Small intestine (tissue), 7 donors: ENCODE results near the gene DNAH12. TPM values are rescaled to one million over a fixed set of nuclear protein-coding genes. Genes with fewer than 3 reads are reported as not detected.
"Not testable (repeated sequence)": the region's sequence is repeated elsewhere in the genome, so short reads cannot be mapped to it uniquely, and the experiment has no call there.

Experiments used
- DNase-seq, 2 donors: peaks; one replicate each; pipeline versions ENCODE4 v3.0.0 to v3.0.0-alpha.2; 2013
- FAIRE-seq: peaks from 2 replicates; lab custom pipeline; 2012; peaks lifted over from hg19 to GRCh38; lab: Jason Lieb, UNC
- H3K27ac ChIP-seq, 3 donors: one replicate each; pipeline ENCODE4 v1.5.1; 2013; ENCODE audit warnings: low read length in 2 of 3, mild to moderate bottlenecking in 2 of 3, control low read depth in 1 of 3, inconsistent platforms in 1 of 3, low read depth in 1 of 3, moderate library complexity in 1 of 3
- H3K27me3 ChIP-seq, 3 donors: one replicate each; pipeline ENCODE4 v1.6.1; 2013; ENCODE audit warnings: low read length in 3 of 3, inconsistent platforms in 1 of 3; ENCODE audit not compliant: control insufficient read depth in 3 of 3, insufficient read depth in 3 of 3
- H3K36me3 ChIP-seq, 3 donors: one replicate each; pipeline ENCODE4 v1.6.1; 2013; ENCODE audit warnings: low read length in 3 of 3, inconsistent platforms in 1 of 3, low read depth in 1 of 3, mild to moderate bottlenecking in 1 of 3, moderate library complexity in 1 of 3; ENCODE audit not compliant: control insufficient read depth in 3 of 3, insufficient read depth in 2 of 3
- H3K4me1 ChIP-seq, 3 donors: one replicate each; pipeline ENCODE4 v1.6.1; 2013; ENCODE audit warnings: low read length in 2 of 3, inconsistent platforms in 1 of 3, low read depth in 1 of 3, mild to moderate bottlenecking in 1 of 3, moderate library complexity in 1 of 3; ENCODE audit not compliant: control insufficient read depth in 3 of 3, insufficient read depth in 2 of 3
- H3K4me3 ChIP-seq, 3 donors: one replicate each; pipeline ENCODE4 v1.5.1; 2013; ENCODE audit warnings: low read length in 3 of 3, control low read depth in 1 of 3, inconsistent platforms in 1 of 3, low read depth in 1 of 3, mild to moderate bottlenecking in 1 of 3, moderate library complexity in 1 of 3
- H3K9me3 ChIP-seq, 2 donors: one replicate each; pipeline ENCODE4 v1.6.1; 2013; ENCODE audit warnings: low read depth in 1 of 2, low read length in 1 of 2; ENCODE audit not compliant: control insufficient read depth in 2 of 2, insufficient read depth in 1 of 2
- WGBS, 3 donors: extraction: QIAGEN DNeasy Blood & Tissue Kit; methylation state at CpG; one replicate each; pipeline ENCODE4 v1.1.7; 2013; 5-methylcytosine and 5-hydroxymethylcytosine counted together
- polyA plus RNA-seq, 4 donors: library from polyadenylated mRNA; stranded (reverse) in 3 of 4; unstranded in 1 of 4; fragments of 200-250 nt in 3 of 4; fragments of 120-200 nt in 1 of 4; gene quantifications; one replicate each; pipeline versions ENCODE4 v1.2.1 to v1.2.3, GENCODE V29; 2013
- donor health status: healthy with polysubstance abuse.
- donor health status: control.
- donor health status: control.
- donor health status: Bipolar disorder and iron deficiency.
- donor health status: healthy.

DNAH12 gene
- polyA plus RNA-seq, 4 donors = 0.10 to 2.1 TPM; not detected in 2

- H3K4me3 ChIP-seq, FAIRE-seq, DNase-seq, H3K9me3 ChIP-seq, H3K36me3 ChIP-seq, H3K27ac ChIP-seq, H3K4me1 ChIP-seq, H3K27me3 ChIP-seq: not testable (repeated sequence)
- 93 to 95% (median 95%) methylated on average over 7 of the region's 7 CpGs for WGBS, 3 donors
Measured at GRCh38 chr3:57303520-57303919, 240.6 kb downstream of the DNAH12 start.

GRCh38 chr3:57298041-57298440, 246.1 kb downstream of the DNAH12 start:
- FAIRE-seq (no peak), DNase-seq (peak in 1 of 2 donors; percentile 6)
- H3K9me3 ChIP-seq = no peaks in the 10 kb centered on the region
- H3K27me3 ChIP-seq = no peaks in the 10 kb centered on the region
- H3K4me3 ChIP-seq = no peak overlapping the region
- H3K27ac ChIP-seq = no peak overlapping the region
- H3K36me3 ChIP-seq = no peaks in the 10 kb centered on the region
- WGBS, 3 donors = 85 to 93% (median 87%) methylated on average over 1 of the region's 1 CpG
- no peaks in the 10 kb centered on the region for H3K4me1 ChIP-seq

- no peaks in the 10 kb centered on the region for H3K4me1 ChIP-seq
- no peaks in the 10 kb centered on the region for H3K36me3 ChIP-seq
- H3K9me3 ChIP-seq = no peaks in the 10 kb centered on the region
- no peaks in the 10 kb centered on the region for H3K27me3 ChIP-seq
- 93 to 94% (median 94%) methylated on average over 4 of the region's 4 CpGs for WGBS, 3 donors
- H3K27ac ChIP-seq = no peak overlapping the region
- no peak overlapping the region for H3K4me3 ChIP-seq
- DNase-seq (no peak), FAIRE-seq (no peak)
Measured at GRCh38 chr3:57292897-57293526, 251.1 kb downstream of the DNAH12 start.

GRCh38 chr3:57292159-57292896, 251.8 kb downstream of the DNAH12 start, which contains the start of gene ASB14:
Gene ASB14, minus strand, starts transcription at chr3:57292685. Its CDS starts 652 bp downstream, at chr3:57292033.
- Histone ChIP-seq H3K27ac (no peak within 1 kb of the TSS), H3K36me3 (no peaks in the 10 kb centered on the region), H3K4me3 (no peak within 1 kb of the TSS), H3K4me1 (no peaks in the 10 kb centered on the region), H3K9me3 (no peaks in the 10 kb centered on the region), H3K27me3 (no peaks in the 10 kb centered on the region)
- 84 to 92% (median 91%) methylated on average over 1 of the region's 1 CpG for WGBS, 3 donors
- DNase-seq (no peak), FAIRE-seq (no peak)

GRCh38 chr3:57288403-57288802, 255.7 kb downstream of the DNAH12 start:
- Histone ChIP-seq H3K4me3 (no peak overlapping the region), H3K27ac (no peak overlapping the region), H3K36me3 (no peaks in the 10 kb centered on the region), H3K27me3 (no peaks in the 10 kb centered on the region), H3K9me3 (peaks cover 0 to 3% of the 10 kb centered on the region in 2 donors), H3K4me1 (no peaks in the 10 kb centered on the region)
- WGBS, 3 donors = 89 to 95% (median 92%) methylated on average over 9 of the region's 9 CpGs
- DNase-seq (no peak), FAIRE-seq (no peak)

- Histone ChIP-seq H3K9me3 (peaks cover 0 to 3% of the 10 kb centered on the region in 2 donors), H3K36me3 (no peaks in the 10 kb centered on the region), H3K4me3 (no peak overlapping the region), H3K4me1 (no peaks in the 10 kb centered on the region), H3K27me3 (no peaks in the 10 kb centered on the region), H3K27ac (no peak overlapping the region)
- DNase-seq (no peak), FAIRE-seq (no peak)
- 59 to 73% (median 67%) methylated on average over 2 of the region's 2 CpGs for WGBS, 3 donors
Measured at GRCh38 chr3:57287205-57287604, 256.9 kb downstream of the DNAH12 start.

GRCh38 chr3:57283334-57283733, 260.8 kb downstream of the DNAH12 start:
- Histone ChIP-seq H3K4me1 (no peaks in the 10 kb centered on the region), H3K9me3 (peaks cover 0 to 16% of the 10 kb centered on the region in 2 donors), H3K4me3 (no peak overlapping the region), H3K27ac (no peak overlapping the region), H3K36me3 (no peaks in the 10 kb centered on the region), H3K27me3 (no peaks in the 10 kb centered on the region)
- FAIRE-seq (no peak), DNase-seq (no peak)
- WGBS, 3 donors = 64 to 75% (median 67%) methylated on average over 6 of the region's 6 CpGs

GRCh38 chr3:57281715-57282114, 262.4 kb downstream of the DNAH12 start:
- no peak for DNase-seq
- no peak for FAIRE-seq
- Histone ChIP-seq H3K4me1 (no peaks in the 10 kb centered on the region), H3K36me3 (no peaks in the 10 kb centered on the region), H3K4me3 (no peak overlapping the region), H3K9me3 (peaks cover 0 to 16% of the 10 kb centered on the region in 2 donors), H3K27ac (no peak overlapping the region), H3K27me3 (no peaks in the 10 kb centered on the region)
- WGBS, 3 donors = 32 to 38% (median 35%) methylated on average over 1 of the region's 1 CpG
